H1 (cell line): ENCODE data around the gene TMEM266.

Experiments
- BCL11A ChIP-seq, 2 experiments: IDR thresholded peaks; one replicate each; pipeline ENCODE4 v1.6.1; 2011; ENCODE audit warnings: low read depth in 2 of 2, low read length in 2 of 2, mild to moderate bottlenecking in 2 of 2
- CBX8 ChIP-seq: fragments of 300-800, 300-1000 bp; sonication (generic); IDR thresholded peaks from 2 replicates; pipeline ENCODE4 v1.7.1; 2016; ENCODE audit warnings: low read depth, low read length, borderline replicate concordance
- CTCF ChIP-seq, 3 experiments: IDR thresholded peaks; 1 replicate in 2 of 3; 2 replicates in 1 of 3; pipeline versions ENCODE4 v1.5.1 to v1.6.1; 2011; ENCODE audit warnings: low read length in 3 of 3, mild to moderate bottlenecking in 3 of 3, inconsistent platforms in 2 of 3, low read depth in 1 of 3, moderate library complexity in 1 of 3; ENCODE audit not compliant: insufficient read depth in 1 of 3; ENCODE audit errors: control extremely low read depth in 1 of 3
- EZH2 ChIP-seq: fragments of 200-600 bp; sonication (generic); IDR thresholded peaks from 2 replicates; pipeline ENCODE4 v1.7.1; 2012; ENCODE audit warnings: low read depth, mild to moderate bottlenecking, moderate library complexity, low read length, inconsistent platforms; ENCODE audit not compliant: severe bottlenecking
- KDM5A ChIP-seq: fragments of 200-600 bp; IDR thresholded peaks from 2 replicates; pipeline ENCODE4 v1.7.1; 2012; ENCODE audit warnings: mild to moderate bottlenecking, low read length, inconsistent platforms, mixed read lengths
- MAX ChIP-seq: IDR thresholded peaks from 2 replicates; pipeline ENCODE4 v1.6.1; 2012; ENCODE audit warnings: inconsistent platforms
- POLR2A ChIP-seq, 2 experiments: IDR thresholded peaks; 1 replicate in 1 of 2; 2 replicates in 1 of 2; pipeline ENCODE4 v1.6.1; 2011; ENCODE audit warnings: low read depth in 2 of 2, low read length in 2 of 2, mild to moderate bottlenecking in 2 of 2; ENCODE audit errors: control extremely low read depth in 1 of 2
- POLR2AphosphoS5 ChIP-seq: IDR thresholded peaks from 2 replicates; pipeline ENCODE4 v1.6.1; 2011; ENCODE audit warnings: low read depth, low read length
- RAD21 ChIP-seq, 2 experiments: IDR thresholded peaks in 1 of 2; conservative IDR thresholded peaks in 1 of 2; 2 replicates each; pipeline ENCODE4 v1.6.1; 2011; ENCODE audit warnings: low read depth in 2 of 2, low read length in 2 of 2, improper control_type of control experiment in 1 of 2, inconsistent platforms in 1 of 2, mild to moderate bottlenecking in 1 of 2, moderate library complexity in 1 of 2
- SP2 ChIP-seq: IDR thresholded peaks from 2 replicates; pipeline ENCODE4 v1.6.1; 2012; ENCODE audit warnings: mild to moderate bottlenecking, low read length, inconsistent platforms
- TAF1 ChIP-seq: IDR thresholded peaks from 2 replicates; pipeline ENCODE4 v1.6.1; 2011; ENCODE audit warnings: mild to moderate bottlenecking, low read depth, low read length

GRCh38 chr15:76163457-76164295, 103.9 kb downstream of the TMEM266 start:
- TF ChIP-seq MAX: no peak
- TF ChIP-seq POLR2A (IDR thresholded peaks at IDR 0.05; ENCODE audit: control extremely low read depth in 1 of 2, low read depth in 2 of 2, low read length in 2 of 2): no peak
- TF ChIP-seq CTCF (IDR thresholded peaks at IDR 0.05; ENCODE audit: control extremely low read depth in 1 of 3, insufficient read depth in 1 of 3, low read depth in 1 of 3, low read length in 3 of 3): no peak
- TF ChIP-seq POLR2AphosphoS5: no peak
- no peak for TF ChIP-seq SP2
- no peak for TF ChIP-seq KDM5A
- no peak for TF ChIP-seq EZH2
- no peak for TF ChIP-seq TAF1
- TF ChIP-seq BCL11A (IDR thresholded peaks at IDR 0.05; ENCODE audit: low read depth in 2 of 2, low read length in 2 of 2): no peak
- no peak for TF ChIP-seq CBX8
- no peak for TF ChIP-seq RAD21 (IDR thresholded peaks at IDR 0.05 in 1 of 2, conservative IDR thresholded peaks at IDR 0.05 in 1 of 2; ENCODE audit: low read depth in 2 of 2, low read length in 2 of 2)
